ENCODE data around the gene TMEM150B.

TMEM150B gene

DNA sequence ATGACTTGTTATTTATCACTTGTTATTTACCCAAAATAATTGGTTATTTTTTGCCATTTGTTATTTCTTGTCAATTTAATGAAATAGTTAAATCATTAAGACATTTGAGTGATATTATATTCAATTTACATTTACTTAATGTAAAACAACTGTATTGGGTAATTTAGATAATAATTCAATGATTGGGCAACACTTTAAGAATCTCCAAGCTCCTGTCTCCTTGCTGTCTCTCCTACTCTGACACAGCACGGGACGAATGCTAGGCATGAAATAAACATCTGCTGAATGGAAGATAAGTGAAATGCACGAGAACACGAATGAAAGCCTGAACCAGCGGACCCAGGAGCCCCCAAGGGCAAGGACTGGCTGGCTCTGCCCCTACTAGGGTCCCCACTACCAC, 60.6 kb downstream of the TMEM150B start:
- no peaks in the 10 kb centered on the region for H3K27me3 ChIP-seq
- no peak for DNase-seq
- no peaks in the 10 kb centered on the region for H3K9me3 ChIP-seq
- no peaks in the 10 kb centered on the region for H3K4me1 ChIP-seq
- H3K4me3 ChIP-seq (ENCODE audit: low read depth, low read length) = no peak overlapping the region
- no peaks in the 10 kb centered on the region for H3K36me3 ChIP-seq
- TF ChIP-seq, protein P1, sequence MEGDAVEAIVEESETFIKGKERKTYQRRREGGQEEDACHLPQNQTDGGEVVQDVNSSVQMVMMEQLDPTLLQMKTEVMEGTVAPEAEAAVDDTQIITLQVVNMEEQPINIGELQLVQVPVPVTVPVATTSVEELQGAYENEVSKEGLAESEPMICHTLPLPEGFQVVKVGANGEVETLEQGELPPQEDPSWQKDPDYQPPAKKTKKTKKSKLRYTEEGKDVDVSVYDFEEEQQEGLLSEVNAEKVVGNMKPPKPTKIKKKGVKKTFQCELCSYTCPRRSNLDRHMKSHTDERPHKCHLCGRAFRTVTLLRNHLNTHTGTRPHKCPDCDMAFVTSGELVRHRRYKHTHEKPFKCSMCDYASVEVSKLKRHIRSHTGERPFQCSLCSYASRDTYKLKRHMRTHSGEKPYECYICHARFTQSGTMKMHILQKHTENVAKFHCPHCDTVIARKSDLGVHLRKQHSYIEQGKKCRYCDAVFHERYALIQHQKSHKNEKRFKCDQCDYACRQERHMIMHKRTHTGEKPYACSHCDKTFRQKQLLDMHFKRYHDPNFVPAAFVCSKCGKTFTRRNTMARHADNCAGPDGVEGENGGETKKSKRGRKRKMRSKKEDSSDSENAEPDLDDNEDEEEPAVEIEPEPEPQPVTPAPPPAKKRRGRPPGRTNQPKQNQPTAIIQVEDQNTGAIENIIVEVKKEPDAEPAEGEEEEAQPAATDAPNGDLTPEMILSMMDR (IDR thresholded peaks at IDR 0.05; ENCODE audit: low read depth, low read length) = no peak
